HK-2 (cell line): ENCODE results near the gene CD34.
"Not testable (repeated sequence)": the region's sequence is repeated elsewhere in the genome, so short reads cannot be mapped to it uniquely, and the experiment has no call there.

ENCODE experiments used
- DNase-seq: peaks from one replicate; pipeline ENCODE4 v3.0.0-alpha.2; 2018; ENCODE audit not compliant: unreplicated experiment

CD34 gene

DNA sequence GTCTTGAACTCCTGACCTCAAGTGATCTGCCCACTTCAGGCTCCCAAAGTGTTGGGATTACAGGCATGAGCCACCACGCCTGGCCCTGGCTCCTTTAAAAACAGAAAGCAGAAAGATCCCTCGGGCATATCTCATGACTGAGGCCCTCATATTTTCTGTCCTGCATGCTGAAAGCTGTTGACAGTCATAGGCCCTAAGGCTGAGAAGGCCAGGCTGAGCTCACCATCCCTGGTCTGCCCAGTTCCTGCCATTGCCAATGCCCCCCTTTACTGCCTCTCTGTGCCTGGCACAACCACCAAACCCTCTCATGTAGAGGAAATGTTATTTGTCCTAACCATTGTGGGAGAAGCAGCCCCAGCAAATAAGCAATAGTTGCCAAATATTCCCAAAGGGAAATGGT is 12.7 kb downstream of the CD34 start:
- no peak for DNase-seq

DNA sequence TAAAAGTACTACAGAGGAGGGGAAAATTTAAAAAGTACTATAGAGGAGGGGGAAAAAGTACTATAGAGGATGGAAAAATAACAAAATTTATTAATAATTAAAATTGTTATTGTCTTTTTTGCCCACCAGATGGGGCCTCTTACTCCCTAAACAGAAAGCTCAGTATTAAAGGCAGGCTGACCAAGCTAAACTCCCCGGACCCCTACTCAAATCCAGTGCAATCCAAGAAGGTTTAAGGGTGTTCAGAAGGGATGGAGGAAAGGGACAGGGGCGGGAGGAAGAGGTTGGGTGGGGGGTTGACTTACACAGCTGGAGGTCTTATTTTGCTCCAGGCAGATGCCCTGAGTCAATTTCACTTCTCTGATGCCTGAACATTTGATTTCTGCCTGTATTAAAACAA is 13.7 kb downstream of the CD34 start:
- DNase-seq: no peak

GRCh38 chr1:207896547-207896946 is 14.4 kb downstream of the CD34 start:
- no peak for DNase-seq

- no peak for DNase-seq
These were observed 16.2 kb downstream of the CD34 start for GRCh38 chr1:207894704-207895103.

- DNase-seq: no peak
These were observed 17.0 kb downstream of the CD34 start for GRCh38 chr1:207893737-207894582.

DNA sequence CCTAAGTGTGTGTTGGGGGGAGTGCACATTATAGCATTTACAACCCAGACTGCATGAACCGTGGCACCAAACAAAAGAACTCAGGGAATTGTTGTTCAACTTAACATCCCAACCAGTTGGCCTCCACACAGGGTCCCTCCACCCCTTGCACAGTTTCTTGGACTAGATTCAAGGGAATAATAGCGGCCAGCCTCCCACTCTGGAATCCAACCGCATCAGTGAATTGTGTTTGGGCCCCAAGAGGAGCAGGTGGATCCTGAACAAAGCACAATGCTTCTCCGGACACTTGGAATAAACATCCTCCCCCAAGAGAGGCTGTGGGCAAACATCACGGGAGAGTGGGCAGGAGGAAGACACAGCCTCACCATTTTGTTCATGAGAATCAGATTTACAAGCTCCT is 18.2 kb downstream of the CD34 start:
- DNase-seq: no peak

DNA sequence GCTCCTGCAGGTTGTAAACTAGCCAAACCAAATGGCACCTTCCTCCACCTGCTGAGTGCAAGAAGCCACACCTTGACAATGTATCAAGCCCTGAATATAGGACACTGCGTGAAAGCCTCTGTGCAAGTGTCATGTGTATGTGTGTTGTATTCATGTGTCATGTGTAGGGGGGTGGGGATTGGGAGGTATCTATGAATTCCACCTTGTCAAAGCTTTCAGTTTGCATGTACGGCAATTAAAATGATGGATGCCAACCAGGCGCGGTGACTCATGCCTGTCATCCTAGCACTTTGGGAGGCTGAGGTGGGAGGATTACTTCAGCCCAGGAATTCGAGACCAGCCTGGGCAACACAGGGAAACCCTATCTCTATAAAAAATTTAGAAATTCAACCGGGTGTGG is 19.8 kb downstream of the CD34 start:
- no peak for DNase-seq

- DNase-seq: peak; percentile 53
These were observed 20.7 kb downstream of the CD34 start for GRCh38 chr1:207890136-207890738.

DNA sequence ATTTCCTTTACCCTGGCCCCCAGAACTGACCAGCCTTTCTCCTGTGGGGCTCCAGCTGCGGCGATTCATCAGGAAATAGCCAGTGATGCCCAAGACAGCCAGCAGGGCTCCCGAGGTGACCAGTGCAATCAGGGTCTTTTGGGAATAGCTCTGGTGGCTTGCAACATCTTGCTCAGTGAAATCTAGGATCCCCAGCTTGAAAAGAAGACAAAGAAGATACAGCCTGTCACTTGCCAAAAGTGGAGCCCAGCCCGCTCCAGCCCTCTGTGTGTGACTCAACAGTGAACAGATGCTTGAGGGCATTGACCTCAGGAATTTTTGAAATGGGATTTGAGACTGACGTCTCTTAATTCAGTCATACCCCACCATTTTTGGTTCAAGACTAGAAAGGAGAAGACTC is 22.3 kb downstream of the CD34 start:
- no peak for DNase-seq

DNA sequence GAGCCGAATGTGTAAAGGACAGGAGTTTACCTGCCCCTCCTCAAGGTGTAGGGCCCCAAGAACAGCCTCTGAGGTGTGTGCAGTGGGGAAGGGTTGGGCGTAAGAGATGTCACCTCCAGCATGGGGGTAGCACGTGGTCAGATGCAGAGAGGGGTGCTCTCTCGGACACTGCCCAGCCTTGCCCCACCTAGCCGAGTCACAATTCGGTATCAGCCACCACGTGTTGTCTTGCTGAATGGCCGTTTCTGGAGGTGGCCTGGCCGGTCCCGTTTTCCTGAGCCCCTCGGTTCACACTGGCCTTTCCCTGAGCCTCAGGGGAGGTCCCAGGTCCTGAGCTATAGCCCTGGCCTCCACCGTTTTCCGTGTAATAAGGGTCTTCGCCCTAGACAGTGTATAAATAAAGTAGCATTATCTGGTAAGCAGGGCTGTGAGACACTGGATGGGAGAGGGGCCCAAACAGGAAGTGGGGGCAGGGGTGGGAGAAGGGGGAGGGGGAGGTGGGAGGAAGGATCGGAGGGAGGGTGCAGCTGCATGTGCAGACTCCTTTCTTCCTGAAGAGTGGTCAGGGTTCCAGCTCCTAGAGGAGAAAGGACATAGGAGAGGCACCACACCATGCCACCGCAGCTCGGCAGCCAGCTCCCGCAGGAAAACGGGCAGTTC is 23.3 kb downstream of the CD34 start:
- no peak for DNase-seq

GRCh38 chr1:207886227-207886626 is 24.7 kb downstream of the CD34 start:
- DNase-seq: no peak

- peak; percentile 85 for DNase-seq
These were observed 25.5 kb downstream of the CD34 start for GRCh38 chr1:207885129-207886032.

DNA sequence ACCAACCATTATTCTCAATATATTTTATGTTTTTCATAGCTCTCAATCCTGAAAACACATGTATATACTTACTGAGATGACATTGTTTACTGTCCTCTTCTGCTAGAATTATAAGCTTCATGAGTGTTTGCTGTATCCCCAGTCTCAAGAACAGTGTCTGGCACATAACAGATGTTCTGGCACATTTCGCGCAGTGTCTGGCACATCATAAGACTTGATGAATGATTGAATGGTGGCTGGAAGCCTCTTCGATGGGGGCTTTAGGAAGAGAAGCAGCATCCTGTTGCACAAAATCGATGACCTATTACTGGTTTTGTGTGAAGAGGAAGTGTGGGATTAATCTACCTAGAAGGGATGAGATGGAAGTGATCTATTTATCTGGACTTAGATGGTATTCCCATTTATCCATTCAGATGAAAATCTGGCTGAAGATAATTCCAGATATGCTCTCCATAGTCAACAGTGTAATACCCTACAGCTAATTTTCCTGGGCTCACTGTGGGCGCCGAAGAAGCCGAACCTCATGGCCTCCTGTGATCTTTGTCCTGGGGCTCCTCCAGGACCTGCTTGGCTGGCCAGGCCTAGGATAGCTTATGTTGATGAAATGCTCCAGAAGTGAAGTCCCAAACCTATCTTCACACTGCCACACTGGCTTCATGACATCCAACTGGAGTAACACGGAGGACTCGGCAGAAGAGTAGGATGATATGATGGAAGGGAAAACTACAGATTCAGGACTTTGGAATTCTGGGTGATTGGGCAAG is 26.5 kb downstream of the CD34 start:
- DNase-seq: no peak

DNA sequence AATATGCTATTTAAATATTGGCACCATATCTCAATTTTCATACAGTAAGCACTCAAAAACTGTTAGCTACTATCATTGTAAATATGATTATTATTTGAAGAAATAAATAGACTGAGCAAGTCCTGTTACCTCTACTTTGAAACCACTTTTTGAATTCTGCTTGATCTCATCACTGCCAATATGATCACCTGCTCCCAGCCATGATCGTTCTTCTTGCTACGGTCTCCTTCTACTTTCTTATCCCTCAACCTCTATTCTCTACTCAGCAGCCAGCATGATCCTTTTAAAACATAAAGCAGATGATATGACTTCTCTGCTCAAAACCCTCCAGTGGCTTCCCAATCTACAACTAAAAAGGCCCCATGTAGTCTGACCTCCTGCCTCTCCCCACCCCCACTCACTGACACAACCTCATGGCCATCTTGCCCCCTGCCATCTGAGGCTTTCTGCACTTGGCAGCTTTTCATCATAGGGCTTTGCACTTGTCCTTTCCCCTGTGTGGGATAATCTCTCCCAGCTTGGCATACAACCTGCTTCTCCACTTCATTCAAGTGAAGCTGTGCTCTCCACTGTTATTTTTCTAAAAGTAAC is 27.2 kb downstream of the CD34 start:
- no peak for DNase-seq

GRCh38 chr1:207883104-207883651 is 27.7 kb downstream of the CD34 start:
- DNase-seq: no peak

DNA sequence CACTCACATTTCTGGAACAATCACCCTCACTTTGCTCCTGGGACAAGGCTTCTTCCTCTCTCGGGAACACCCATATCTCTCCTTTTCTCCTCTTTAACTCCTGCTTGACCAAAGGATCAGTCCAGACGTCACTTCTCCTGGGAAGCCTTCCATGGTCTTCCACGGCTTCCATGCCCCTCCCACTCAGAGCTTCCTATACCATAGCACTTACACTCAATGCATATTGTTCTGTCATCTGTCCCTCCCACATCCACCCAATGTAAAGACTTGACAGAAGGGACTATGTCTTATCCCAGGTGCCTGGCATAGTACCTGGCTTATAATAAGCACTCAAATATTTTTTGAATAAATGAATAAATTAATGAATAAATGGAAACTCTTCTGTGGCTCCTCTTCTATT is 28.2 kb downstream of the CD34 start:
- no peak for DNase-seq

DNA sequence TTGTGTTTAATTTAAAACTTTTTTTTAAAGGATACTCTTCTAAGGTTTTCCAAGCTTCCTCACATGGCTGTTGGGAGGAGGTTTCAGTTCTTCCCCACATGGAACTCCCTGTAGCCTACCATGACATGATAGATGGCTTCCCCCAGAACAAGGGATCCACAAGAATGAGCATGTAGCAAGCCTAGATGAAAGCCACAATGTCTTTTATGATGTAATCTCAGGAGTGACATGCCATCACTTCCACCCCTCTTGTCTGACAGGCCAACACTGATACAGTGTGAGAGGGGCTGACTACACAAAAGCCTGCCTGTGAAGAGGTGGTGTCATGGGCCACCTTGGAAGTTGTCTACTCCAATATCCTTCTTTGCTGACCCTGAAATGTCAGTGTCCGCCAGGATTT is 32.0 kb downstream of the CD34 start:
- no peak for DNase-seq

- DNase-seq: not testable (repeated sequence)
These were observed 33.0 kb downstream of the CD34 start for GRCh38 chr1:207877914-207878313.

GRCh38 chr1:207876131-207876530 is 34.8 kb downstream of the CD34 start:
- DNase-seq: no peak

DNA sequence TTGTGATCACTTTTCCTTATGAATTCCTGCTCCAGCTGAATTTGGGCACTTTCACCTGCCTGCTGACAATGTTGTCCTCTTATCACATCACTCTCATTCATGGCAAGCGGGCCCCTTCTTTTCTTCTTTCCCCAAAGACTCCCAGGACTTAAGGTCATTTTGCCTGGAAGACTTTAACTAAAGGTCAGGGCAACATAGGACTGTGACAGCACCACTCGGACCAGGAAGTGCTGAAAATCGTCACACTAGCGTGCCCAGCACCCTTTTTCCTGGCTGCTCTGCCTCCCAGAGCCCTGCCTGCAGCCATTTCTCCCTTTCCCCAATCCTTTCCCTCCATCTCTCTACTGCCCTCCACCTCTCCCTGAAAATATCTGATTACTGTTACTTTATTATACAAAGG is 35.4 kb downstream of the CD34 start:
- DNase-seq: no peak
